Stimulated activated naive CD8-positive, alpha-beta T cell treated with anti-CD3 and anti-CD28 coated beads, Interleukin-15, Interleukin-2, amounts not matched to agents 100 ng/mL and 50 ng/mL, for 24 hours (primary cell): ENCODE results near the gene CYP8B1.

Source experiments
- H3K27ac Mint-ChIP-seq: one replicate; pipeline ENCODE4 v1.8.0; 2021; ENCODE audit warnings: mild to moderate bottlenecking, mixed read lengths
- H3K27me3 Mint-ChIP-seq: one replicate; pipeline ENCODE4 v1.8.0; 2021; ENCODE audit warnings: mixed read lengths
- H3K36me3 Mint-ChIP-seq: one replicate; pipeline ENCODE4 v1.8.0; 2021; ENCODE audit warnings: low read depth, mixed read lengths
- H3K4me1 Mint-ChIP-seq: one replicate; pipeline ENCODE4 v1.8.0; 2021; ENCODE audit warnings: low read depth, mixed read lengths
- H3K4me3 Mint-ChIP-seq: one replicate; pipeline ENCODE4 v1.8.0; 2021; ENCODE audit warnings: mild to moderate bottlenecking, mixed read lengths
- H3K9me3 Mint-ChIP-seq: one replicate; pipeline ENCODE4 v1.8.0; 2021; ENCODE audit warnings: mixed read lengths

CYP8B1 gene

GRCh38 chr3:42874749-42875148, 930 bp downstream of the CYP8B1 start:
- Mint-ChIP-seq H3K4me3 (no peak overlapping the region), H3K36me3 (no peaks in the 10 kb centered on the region), H3K4me1 (no peaks in the 10 kb centered on the region), H3K27me3 (peaks cover 7% of the 10 kb centered on the region), H3K27ac (no peak overlapping the region), H3K9me3 (no peaks in the 10 kb centered on the region)

- no peaks in the 10 kb centered on the region for H3K4me1 Mint-ChIP-seq
- H3K9me3 Mint-ChIP-seq, result no peaks in the 10 kb centered on the region
- no peak overlapping the region for H3K4me3 Mint-ChIP-seq
- H3K27me3 Mint-ChIP-seq, result peaks cover 3% of the 10 kb centered on the region
- H3K36me3 Mint-ChIP-seq, result no peaks in the 10 kb centered on the region
- no peak overlapping the region for H3K27ac Mint-ChIP-seq
These were observed 2.3 kb downstream of the CYP8B1 start for GRCh38 chr3:42873221-42873982.

GRCh38 chr3:42872718-42873117, 3.0 kb downstream of the CYP8B1 start:
- H3K27me3 Mint-ChIP-seq, result peaks cover 3% of the 10 kb centered on the region
- H3K4me3 Mint-ChIP-seq, result no peak overlapping the region
- no peak overlapping the region for H3K27ac Mint-ChIP-seq
- H3K36me3 Mint-ChIP-seq, result no peaks in the 10 kb centered on the region
- H3K9me3 Mint-ChIP-seq, result no peaks in the 10 kb centered on the region
- no peaks in the 10 kb centered on the region for H3K4me1 Mint-ChIP-seq

- peaks cover 3% of the 10 kb centered on the region for H3K27me3 Mint-ChIP-seq
- no peaks in the 10 kb centered on the region for H3K4me1 Mint-ChIP-seq
- H3K9me3 Mint-ChIP-seq, result no peaks in the 10 kb centered on the region
- no peak overlapping the region for H3K4me3 Mint-ChIP-seq
- H3K27ac Mint-ChIP-seq, result no peak overlapping the region
- H3K36me3 Mint-ChIP-seq, result no peaks in the 10 kb centered on the region
These were observed 4.0 kb downstream of the CYP8B1 start for GRCh38 chr3:42871592-42872196.

- no peaks in the 10 kb centered on the region for H3K36me3 Mint-ChIP-seq
- no peak overlapping the region for H3K27ac Mint-ChIP-seq
- H3K9me3 Mint-ChIP-seq, result no peaks in the 10 kb centered on the region
- H3K4me1 Mint-ChIP-seq, result no peaks in the 10 kb centered on the region
- peaks cover 3% of the 10 kb centered on the region for H3K27me3 Mint-ChIP-seq
- H3K4me3 Mint-ChIP-seq, result no peak overlapping the region
These were observed 6.8 kb downstream of the CYP8B1 start for GRCh38 chr3:42868841-42869240.

- no peaks in the 10 kb centered on the region for H3K4me1 Mint-ChIP-seq
- no peak overlapping the region for H3K27ac Mint-ChIP-seq
- H3K4me3 Mint-ChIP-seq, result no peak overlapping the region
- no peaks in the 10 kb centered on the region for H3K27me3 Mint-ChIP-seq
- H3K9me3 Mint-ChIP-seq, result no peaks in the 10 kb centered on the region
- H3K36me3 Mint-ChIP-seq, result no peaks in the 10 kb centered on the region
These were observed 8.5 kb downstream of the CYP8B1 start for GRCh38 chr3:42867138-42867537.

- Mint-ChIP-seq H3K27ac (no peak overlapping the region), H3K27me3 (no peaks in the 10 kb centered on the region), H3K36me3 (no peaks in the 10 kb centered on the region), H3K9me3 (no peaks in the 10 kb centered on the region), H3K4me3 (no peak overlapping the region), H3K4me1 (no peaks in the 10 kb centered on the region)
These were observed 10.4 kb downstream of the CYP8B1 start for GRCh38 chr3:42865256-42865655.

- H3K9me3 Mint-ChIP-seq, result no peaks in the 10 kb centered on the region
- no peaks in the 10 kb centered on the region for H3K36me3 Mint-ChIP-seq
- no peak overlapping the region for H3K4me3 Mint-ChIP-seq
- H3K4me1 Mint-ChIP-seq, result no peaks in the 10 kb centered on the region
- no peak overlapping the region for H3K27ac Mint-ChIP-seq
- peaks cover 3% of the 10 kb centered on the region for H3K27me3 Mint-ChIP-seq
These were observed 11.2 kb downstream of the CYP8B1 start for GRCh38 chr3:42864321-42864950.

- no peaks in the 10 kb centered on the region for H3K4me1 Mint-ChIP-seq
- H3K9me3 Mint-ChIP-seq, result no peaks in the 10 kb centered on the region
- no peak overlapping the region for H3K27ac Mint-ChIP-seq
- no peak overlapping the region for H3K4me3 Mint-ChIP-seq
- H3K27me3 Mint-ChIP-seq, result peaks cover 12% of the 10 kb centered on the region
- H3K36me3 Mint-ChIP-seq, result no peaks in the 10 kb centered on the region
These were observed 19.1 kb downstream of the CYP8B1 start for GRCh38 chr3:42856544-42856943.

GRCh38 chr3:42855547-42856380, 19.9 kb downstream of the CYP8B1 start:
- Mint-ChIP-seq H3K4me1 (no peaks in the 10 kb centered on the region), H3K27me3 (peaks cover 12% of the 10 kb centered on the region), H3K4me3 (no peak overlapping the region), H3K27ac (no peak overlapping the region), H3K9me3 (no peaks in the 10 kb centered on the region), H3K36me3 (no peaks in the 10 kb centered on the region)

- Mint-ChIP-seq H3K27ac (no peak overlapping the region), H3K27me3 (peaks cover 12% of the 10 kb centered on the region), H3K4me1 (no peaks in the 10 kb centered on the region), H3K36me3 (no peaks in the 10 kb centered on the region), H3K9me3 (no peaks in the 10 kb centered on the region), H3K4me3 (no peak overlapping the region)
These were observed 20.5 kb downstream of the CYP8B1 start for GRCh38 chr3:42855219-42855546.

- Mint-ChIP-seq H3K4me1 (no peaks in the 10 kb centered on the region), H3K4me3 (no peak overlapping the region), H3K9me3 (no peaks in the 10 kb centered on the region), H3K27ac (no peak overlapping the region), H3K36me3 (no peaks in the 10 kb centered on the region), H3K27me3 (peaks cover 8% of the 10 kb centered on the region)
These were observed 21.9 kb downstream of the CYP8B1 start for GRCh38 chr3:42853739-42854302.

GRCh38 chr3:42853056-42853455, 22.6 kb downstream of the CYP8B1 start:
- no peaks in the 10 kb centered on the region for H3K9me3 Mint-ChIP-seq
- no peak overlapping the region for H3K4me3 Mint-ChIP-seq
- H3K36me3 Mint-ChIP-seq, result no peaks in the 10 kb centered on the region
- no peak overlapping the region for H3K27ac Mint-ChIP-seq
- peaks cover under 1% of the 10 kb centered on the region for H3K4me1 Mint-ChIP-seq
- H3K27me3 Mint-ChIP-seq, result peaks cover 8% of the 10 kb centered on the region

- no peaks in the 10 kb centered on the region for H3K9me3 Mint-ChIP-seq
- peaks cover 8% of the 10 kb centered on the region for H3K27me3 Mint-ChIP-seq
- no peaks in the 10 kb centered on the region for H3K36me3 Mint-ChIP-seq
- no peak overlapping the region for H3K4me3 Mint-ChIP-seq
- no peak overlapping the region for H3K27ac Mint-ChIP-seq
- peaks cover 7% of the 10 kb centered on the region for H3K4me1 Mint-ChIP-seq
These were observed 23.2 kb downstream of the CYP8B1 start for GRCh38 chr3:42852441-42852840.
